NCI-H345 treated with DMSO at 0.1 percent for 48 hours (cell line): ENCODE measurements around the gene TIMM22.
A peak's percentile ranks its signal among the peaks of the same experiment; 100 is the strongest.
"Not testable (repeated sequence)": the region's sequence is repeated elsewhere in the genome, so short reads cannot be mapped to it uniquely, and the experiment has no call there.

ENCODE experiments used
- DNase-seq: peaks from one replicate; lab custom pipeline; 2025; ENCODE audit not compliant: unreplicated experiment; lab: John Stamatoyannopoulos, UW

Gene TIMM22

GRCh38 chr17:996554-997344 lies at the start of gene TIMM22:
Gene TIMM22, plus strand, starts transcription at chr17:997129. Its CDS starts 14 bp downstream, at chr17:997143.
- peak; percentile 75 for DNase-seq

GRCh38 chr17:948284-948852 lies 48.6 kb upstream of the TIMM22 start:
- DNase-seq = no peak

- DNase-seq = no peak
Measured at GRCh38 chr17:949623-950303, 47.2 kb upstream of the TIMM22 start.

GRCh38 chr17:951325-952132 lies 45.4 kb upstream of the TIMM22 start:
- DNase-seq = no peak

GRCh38 chr17:952592-952991 lies 44.3 kb upstream of the TIMM22 start:
- DNase-seq = not testable (repeated sequence)

- no peak for DNase-seq
Measured at GRCh38 chr17:953767-954166, 43.2 kb upstream of the TIMM22 start.

- DNase-seq = no peak
Measured at GRCh38 chr17:954431-955164, 42.3 kb upstream of the TIMM22 start.

GRCh38 chr17:956905-957304 lies 40.0 kb upstream of the TIMM22 start:
- DNase-seq = no peak

- no peak for DNase-seq
Measured at GRCh38 chr17:957856-958421, 39.0 kb upstream of the TIMM22 start.

GRCh38 chr17:958712-959451 lies 38.0 kb upstream of the TIMM22 start:
- no peak for DNase-seq

- DNase-seq = no peak
Measured at GRCh38 chr17:962166-962565, 34.8 kb upstream of the TIMM22 start.

GRCh38 chr17:962670-963069 lies 34.3 kb upstream of the TIMM22 start:
- no peak for DNase-seq

GRCh38 chr17:964876-965275 lies 32.1 kb upstream of the TIMM22 start:
- DNase-seq = no peak

GRCh38 chr17:965311-965989 lies 31.5 kb upstream of the TIMM22 start:
- no peak for DNase-seq

- no peak for DNase-seq
Measured at GRCh38 chr17:967122-967521, 29.8 kb upstream of the TIMM22 start.

GRCh38 chr17:968812-969730 lies 27.9 kb upstream of the TIMM22 start:
- DNase-seq = no peak

GRCh38 chr17:969811-970355 lies 27.0 kb upstream of the TIMM22 start:
- DNase-seq = no peak

GRCh38 chr17:970364-970763 lies 26.6 kb upstream of the TIMM22 start:
- DNase-seq = no peak
